AG08396 (cell line): ENCODE measurements around the gene TUBB2B.
"Not testable (repeated sequence)": the region's sequence is repeated elsewhere in the genome, so short reads cannot be mapped to it uniquely, and the experiment has no call there.

Experiments used
- DNase-seq: peaks from one replicate; pipeline ENCODE4 v3.0.0; 2012; ENCODE audit warnings: low spot score, mixed read lengths

Gene TUBB2B

GRCh38 chr6:3186974-3187382, 40.5 kb downstream of the TUBB2B start:
- DNase-seq: no peak

GRCh38 chr6:3183066-3183465, 44.4 kb downstream of the TUBB2B start:
- DNase-seq: no peak

- DNase-seq: no peak
Measured at GRCh38 chr6:3181105-3181504, 46.3 kb downstream of the TUBB2B start.

- not testable (repeated sequence) for DNase-seq
Measured at GRCh38 chr6:3179945-3180344, 47.5 kb downstream of the TUBB2B start.

- DNase-seq: not testable (repeated sequence)
Measured at GRCh38 chr6:3178666-3179065, 48.8 kb downstream of the TUBB2B start.

- peak; percentile 88 for DNase-seq
Measured at GRCh38 chr6:3176562-3177355, 50.7 kb downstream of the TUBB2B start.

GRCh38 chr6:3175715-3176402, 51.6 kb downstream of the TUBB2B start:
- no peak for DNase-seq
